ENCODE data around the gene SLC1A2.

DNA sequence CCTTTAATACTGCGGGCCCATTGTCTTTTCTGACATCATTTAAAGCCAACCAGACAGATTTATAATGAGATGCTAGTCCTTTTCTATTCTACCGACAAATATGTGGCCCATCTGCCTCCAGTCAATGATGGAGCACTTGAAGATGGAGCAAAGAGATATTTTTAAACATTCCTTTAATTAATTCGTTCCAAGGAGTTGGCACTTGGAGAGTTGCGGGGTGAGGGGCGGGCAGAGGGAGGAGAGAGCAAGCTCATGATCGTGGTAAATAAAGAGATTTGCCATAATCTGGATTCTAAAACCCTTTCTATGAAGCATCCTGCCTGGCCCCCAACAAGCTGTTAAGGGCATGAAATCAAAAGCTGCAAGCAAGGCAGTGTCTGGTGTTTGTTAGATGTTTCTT is 5.0 kb downstream of the SLC1A2 start:
- TF ChIP-seq GLIS3 (CRISPR knock-in tag; IDR thresholded peaks at IDR 0.05) (no peak), PPARA (CRISPR knock-in tag; IDR thresholded peaks at IDR 0.05; ENCODE audit: borderline replicate concordance) (no peak)

Data from SK-N-SH treated with all-trans-retinoic acid at 6 μM for 48 hours (cell line).